Stimulated activated CD4-positive, alpha-beta T cell treated with anti-CD3 and anti-CD28 coated beads, Interleukin-12 subunit alpha, Interleukin-12 subunit beta, amount 100 ng/mL, for 24 hours (primary cell): ENCODE results near the gene PRCP.
"Not testable (repeated sequence)": the region's sequence is repeated elsewhere in the genome, so short reads cannot be mapped to it uniquely, and the experiment has no call there.

Source experiments
- DNase-seq, 2 experiments: peaks; one replicate each; pipeline ENCODE4 v3.0.0-alpha.2; 2020; ENCODE audit warnings: low read depth in 2 of 2

The PRCP gene

GRCh38 chr11:82900277-82901164 lies at the start of gene PRCP:
Gene PRCP (minus strand): TSS chr11:82900430. CDS start chr11:82900402, 28 bp downstream.
- peak; percentile 87 to 94 for DNase-seq

- DNase-seq = no peak
Measured at GRCh38 chr11:82949352-82949751, 49.1 kb upstream of the PRCP start.

- DNase-seq = no peak
Measured at GRCh38 chr11:82945682-82946081, 45.5 kb upstream of the PRCP start.

GRCh38 chr11:82945041-82945440 lies 44.8 kb upstream of the PRCP start:
- DNase-seq = not testable (repeated sequence)

GRCh38 chr11:82944198-82944597 lies 44.0 kb upstream of the PRCP start:
- no peak for DNase-seq

- not testable (repeated sequence) for DNase-seq
Measured at GRCh38 chr11:82943430-82943829, 43.2 kb upstream of the PRCP start.

GRCh38 chr11:82942376-82942775 lies 42.1 kb upstream of the PRCP start:
- DNase-seq = no peak

- DNase-seq = no peak
Measured at GRCh38 chr11:82939456-82939855, 39.2 kb upstream of the PRCP start.

GRCh38 chr11:82937554-82937953 lies 37.3 kb upstream of the PRCP start:
- DNase-seq = no peak

GRCh38 chr11:82936261-82936660 lies 36.0 kb upstream of the PRCP start:
- DNase-seq = no peak

- no peak for DNase-seq
Measured at GRCh38 chr11:82932564-82932963, 32.3 kb upstream of the PRCP start.

- DNase-seq = no peak
Measured at GRCh38 chr11:82930734-82931133, 30.5 kb upstream of the PRCP start.

- DNase-seq = no peak
Measured at GRCh38 chr11:82930229-82930628, 30.0 kb upstream of the PRCP start.

- DNase-seq = no peak
Measured at GRCh38 chr11:82929121-82929520, 28.9 kb upstream of the PRCP start.

GRCh38 chr11:82927264-82927880 lies 27.1 kb upstream of the PRCP start:
- no peak for DNase-seq

GRCh38 chr11:82924522-82925224 lies 24.4 kb upstream of the PRCP start:
- DNase-seq = no peak

- not testable (repeated sequence) for DNase-seq
Measured at GRCh38 chr11:82922396-82923173, 22.4 kb upstream of the PRCP start.

GRCh38 chr11:82920227-82920626 lies 20.0 kb upstream of the PRCP start:
- not testable (repeated sequence) for DNase-seq

- not testable (repeated sequence) for DNase-seq
Measured at GRCh38 chr11:82919786-82920185, 19.6 kb upstream of the PRCP start.

- no peak for DNase-seq
Measured at GRCh38 chr11:82909015-82909640, 8.9 kb upstream of the PRCP start.

GRCh38 chr11:82908311-82908710 lies 8.1 kb upstream of the PRCP start:
- no peak for DNase-seq
